ENCODE results near the gene ZNF235. TPM values are rescaled to one million over a fixed set of nuclear protein-coding genes. Genes with fewer than 3 reads are reported as not detected.
"Not testable (repeated sequence)": the region's sequence is repeated elsewhere in the genome, so short reads cannot be mapped to it uniquely, and the experiment has no call there.

The ZNF235 gene
- total RNA-seq, 2 experiments from 2014 or later = 8.8 to 9.4 TPM

- Mint-ChIP-seq H3K36me3 (peaks cover 40% of the 10 kb centered on the region), H3K27ac (no peak overlapping the region), H3K27me3 (no peaks in the 10 kb centered on the region), H3K4me3 (no peak overlapping the region), H3K9me3 (peaks cover 34% of the 10 kb centered on the region), H3K4me1 (no peaks in the 10 kb centered on the region)
- no peak for ATAC-seq (ENCODE audit: low read depth)
- POLR2A ChIA-PET = no interaction called here
- no peak for DNase-seq
Measured at GRCh38 chr19:44284968-44285367, 19.9 kb downstream of the ZNF235 start.

GRCh38 chr19:44282846-44283245, 22.0 kb downstream of the ZNF235 start:
- Mint-ChIP-seq H3K9me3 (peaks cover 37% of the 10 kb centered on the region), H3K4me3 (no peak overlapping the region), H3K4me1 (no peaks in the 10 kb centered on the region), H3K27me3 (no peaks in the 10 kb centered on the region), H3K36me3 (peaks cover 21% of the 10 kb centered on the region), H3K27ac (no peak overlapping the region)
- POLR2A ChIA-PET = no interaction called here
- no peak for DNase-seq
- ATAC-seq (ENCODE audit: low read depth) = no peak

GRCh38 chr19:44280916-44281315, 23.9 kb downstream of the ZNF235 start:
- Mint-ChIP-seq H3K4me1 (no peaks in the 10 kb centered on the region), H3K27me3 (no peaks in the 10 kb centered on the region), H3K9me3 (peaks cover 36% of the 10 kb centered on the region), H3K36me3 (peaks cover 8% of the 10 kb centered on the region), H3K4me3 (no peak overlapping the region), H3K27ac (no peak overlapping the region)
- POLR2A ChIA-PET = no interaction called here
- DNase-seq (no peak), ATAC-seq (ENCODE audit: low read depth) (no peak)

GRCh38 chr19:44278181-44278690, 26.6 kb downstream of the ZNF235 start:
- DNase-seq (no peak), ATAC-seq (ENCODE audit: low read depth) (no peak)
- no peaks in the 10 kb centered on the region for H3K27me3 Mint-ChIP-seq
- no peak overlapping the region for H3K4me3 Mint-ChIP-seq
- peaks cover 19% of the 10 kb centered on the region for H3K36me3 Mint-ChIP-seq
- peaks cover 43% of the 10 kb centered on the region for H3K9me3 Mint-ChIP-seq
- H3K27ac Mint-ChIP-seq = no peak overlapping the region
- POLR2A ChIA-PET = no interaction called here
- H3K4me1 Mint-ChIP-seq = no peaks in the 10 kb centered on the region

GRCh38 chr19:44277331-44277730, 27.5 kb downstream of the ZNF235 start:
- Mint-ChIP-seq H3K9me3 (peaks cover 40% of the 10 kb centered on the region), H3K36me3 (peaks cover 23% of the 10 kb centered on the region)
- no peak for ATAC-seq (ENCODE audit: low read depth)

GRCh38 chr19:44260695-44261446, 44.0 kb downstream of the ZNF235 start:
- Mint-ChIP-seq H3K4me1 (peaks cover 13% of the 10 kb centered on the region), H3K9me3 (peaks cover 26% of the 10 kb centered on the region), H3K4me3 (peak overlapping the region; percentile 85), H3K27me3 (no peaks in the 10 kb centered on the region), H3K36me3 (peaks cover 19% of the 10 kb centered on the region), H3K27ac (peak overlapping the region; percentile 87)
- POLR2A ChIA-PET = no interaction called here
- ATAC-seq (ENCODE audit: low read depth) (no peak), DNase-seq (no peak)

More at GRCh38 chr19:44277331-44277730, 27.5 kb downstream of the ZNF235 start:
- no peak for DNase-seq
- no peak overlapping the region for H3K27ac Mint-ChIP-seq
- no peaks in the 10 kb centered on the region for H3K27me3 Mint-ChIP-seq
- POLR2A ChIA-PET = no interaction called here
- H3K4me1 Mint-ChIP-seq = no peaks in the 10 kb centered on the region
- no peak overlapping the region for H3K4me3 Mint-ChIP-seq

GRCh38 chr19:44260343-44260681, 44.5 kb downstream of the ZNF235 start:
- Mint-ChIP-seq H3K4me1 (peaks cover 13% of the 10 kb centered on the region), H3K4me3 (peak overlapping the region; percentile 85), H3K27me3 (no peaks in the 10 kb centered on the region), H3K36me3 (peaks cover 20% of the 10 kb centered on the region), H3K9me3 (peaks cover 30% of the 10 kb centered on the region), H3K27ac (peak overlapping the region; percentile 87)
- DNase-seq (no peak), ATAC-seq (ENCODE audit: low read depth) (no peak)
- POLR2A ChIA-PET = interaction anchor here (1.0 kb wide), 1 partner anchor 240 kb away, joined by 3 read pairs; the partner anchor contains the start of gene ZNF180

GRCh38 chr19:44258835-44259413, 45.9 kb downstream of the ZNF235 start:
- Mint-ChIP-seq H3K27ac (no peak overlapping the region), H3K4me1 (peaks cover 13% of the 10 kb centered on the region), H3K36me3 (peaks cover 23% of the 10 kb centered on the region), H3K27me3 (no peaks in the 10 kb centered on the region), H3K4me3 (peak overlapping the region; percentile 85), H3K9me3 (peaks cover 39% of the 10 kb centered on the region)
- no peak for DNase-seq
- no peak for ATAC-seq (ENCODE audit: low read depth)
- POLR2A ChIA-PET = no interaction called here

- DNase-seq (no peak), ATAC-seq (ENCODE audit: low read depth) (no peak)
- peaks cover 25% of the 10 kb centered on the region for H3K36me3 Mint-ChIP-seq
- peaks cover 43% of the 10 kb centered on the region for H3K9me3 Mint-ChIP-seq
- no peaks in the 10 kb centered on the region for H3K27me3 Mint-ChIP-seq
- POLR2A ChIA-PET = no interaction called here
- no peak overlapping the region for H3K27ac Mint-ChIP-seq
- H3K4me1 Mint-ChIP-seq = peaks cover 13% of the 10 kb centered on the region
- H3K4me3 Mint-ChIP-seq = no peak overlapping the region
Measured at GRCh38 chr19:44258136-44258535, 46.7 kb downstream of the ZNF235 start.

- Mint-ChIP-seq H3K4me3 (no peak overlapping the region), H3K36me3 (peaks cover 33% of the 10 kb centered on the region), H3K27me3 (no peaks in the 10 kb centered on the region), H3K9me3 (peaks cover 56% of the 10 kb centered on the region), H3K4me1 (peaks cover 13% of the 10 kb centered on the region), H3K27ac (no peak overlapping the region)
- no peak for ATAC-seq (ENCODE audit: low read depth)
- DNase-seq = no peak
- POLR2A ChIA-PET = no interaction called here
Measured at GRCh38 chr19:44255705-44256411, 49.0 kb downstream of the ZNF235 start.

- H3K9me3 Mint-ChIP-seq = peaks cover 69% of the 10 kb centered on the region
- ATAC-seq (ENCODE audit: low read depth) (no peak), DNase-seq (no peak)
- peaks cover 3% of the 10 kb centered on the region for H3K4me1 Mint-ChIP-seq
- H3K36me3 Mint-ChIP-seq = peaks cover 44% of the 10 kb centered on the region
- no peaks in the 10 kb centered on the region for H3K27me3 Mint-ChIP-seq
- no peak overlapping the region for H3K4me3 Mint-ChIP-seq
- POLR2A ChIA-PET = no interaction called here
- H3K27ac Mint-ChIP-seq = no peak overlapping the region
Measured at GRCh38 chr19:44254496-44254895, 50.3 kb downstream of the ZNF235 start.

- H3K4me3 Mint-ChIP-seq; H3K27ac Mint-ChIP-seq; ATAC-seq (ENCODE audit: low read depth); DNase-seq; POLR2A ChIA-PET; H3K27me3 Mint-ChIP-seq; H3K4me1 Mint-ChIP-seq: not testable (repeated sequence)
- Mint-ChIP-seq H3K9me3 (peaks cover 71% of the 10 kb centered on the region), H3K36me3 (peaks cover 42% of the 10 kb centered on the region)
Measured at GRCh38 chr19:44253392-44253791, 51.4 kb downstream of the ZNF235 start.

- H3K36me3 Mint-ChIP-seq = peaks cover 42% of the 10 kb centered on the region
- H3K4me1 Mint-ChIP-seq; H3K4me3 Mint-ChIP-seq; POLR2A ChIA-PET; H3K27me3 Mint-ChIP-seq; H3K27ac Mint-ChIP-seq; DNase-seq; ATAC-seq (ENCODE audit: low read depth): not testable (repeated sequence)
- peaks cover 66% of the 10 kb centered on the region for H3K9me3 Mint-ChIP-seq
Measured at GRCh38 chr19:44252332-44252731, 52.5 kb downstream of the ZNF235 start.

GRCh38 chr19:44236384-44236783, 68.4 kb downstream of the ZNF235 start:
- Mint-ChIP-seq H3K36me3 (peaks cover 72% of the 10 kb centered on the region), H3K27me3 (no peaks in the 10 kb centered on the region), H3K9me3 (peaks cover 40% of the 10 kb centered on the region), H3K27ac (no peak overlapping the region), H3K4me3 (no peak overlapping the region), H3K4me1 (no peaks in the 10 kb centered on the region)
- POLR2A ChIA-PET = no interaction called here
- DNase-seq = no peak
- ATAC-seq (ENCODE audit: low read depth) = no peak
